Gastrocnemius medialis (tissue), 4 donors: ENCODE measurements around the gene TRMT112. TPM values are rescaled to one million over a fixed set of nuclear protein-coding genes. Genes with fewer than 3 reads are reported as not detected.

ENCODE experiments used
- ATAC-seq, 2 donors: fragments of 150-250 bp; one replicate each; pipeline ENCODE4 v1.9.1; 2016
- DNase-seq, 2 donors: peaks; one replicate each; pipeline ENCODE4 v3.0.0-alpha.2; 2019
- H3K27ac ChIP-seq, 4 donors: fragments of 200-600 bp; sonication (generic); 1 replicate in 1 of 4; 2 replicates in 3 of 4; pipeline ENCODE4 v1.5.1; 2016 to 2018; ENCODE audit warnings: mild to moderate bottlenecking in 2 of 4, moderate library complexity in 1 of 4
- H3K27me3 ChIP-seq, 3 donors: fragments of 200-600 bp; sonication (generic) in 2 of 3; 1 replicate in 1 of 3; 2 replicates in 2 of 3; pipeline versions ENCODE4 v1.5.1 to v1.6.0; 2016 to 2019; ENCODE audit warnings: mild to moderate bottlenecking in 1 of 3, moderate library complexity in 1 of 3
- H3K36me3 ChIP-seq, 2 donors: fragments of 200-600 bp; sonication (generic) in 1 of 2; one replicate each; pipeline ENCODE4 v1.5.1; 2017 to 2018
- H3K4me1 ChIP-seq, 2 donors: fragments of 200-600 bp; sonication (generic) in 1 of 2; one replicate each; pipeline ENCODE4 v1.5.1; 2016 to 2017; ENCODE audit warnings: mild to moderate bottlenecking in 2 of 2
- H3K4me3 ChIP-seq, 4 donors: fragments of 200-600 bp; sonication (generic) in 3 of 4; 1 replicate in 1 of 4; 2 replicates in 3 of 4; pipeline ENCODE4 v1.5.1; 2016 to 2019; ENCODE audit warnings: mild to moderate bottlenecking in 2 of 4
- H3K9me3 ChIP-seq, 3 donors: fragments of 200-600 bp; sonication (generic) in 2 of 3; 1 replicate in 1 of 3; 2 replicates in 2 of 3; pipeline ENCODE4 v1.5.1; 2016 to 2019
- CTCF ChIP-seq, 5 experiments: fragments of 450-650 bp in 3 of 5; fragments of 200-600 bp in 2 of 5; sonication (generic) in 2 of 5; IDR thresholded peaks in 4 of 5; conservative IDR thresholded peaks in 1 of 5; 1 replicate in 4 of 5; 2 replicates in 1 of 5; pipeline ENCODE4 v1.5.1; 2016 to 2019; ENCODE audit warnings: antibody characterized with exemption in 5 of 5, mild to moderate bottlenecking in 3 of 5, moderate library complexity in 3 of 5
- POLR2A ChIP-seq, 2 donors: fragments of 450-650 bp; IDR thresholded peaks; one replicate each; pipeline ENCODE4 v1.6.1; 2017; ENCODE audit warnings: antibody characterized with exemption in 2 of 2, mild to moderate bottlenecking in 2 of 2, moderate library complexity in 2 of 2
- in situ Hi-C, 4 donors: fragments of 200-750 bp; cut with MboI; loops; one replicate each; pipeline versions ENCODE4 v1.15.0 to v1.8.0; 2017; ENCODE audit warnings: low sequenced_read_pairs in 4 of 4
- intact Hi-C: fragments of 100-400 bp; cut with DNase I; formaldehyde crosslinking; loops from one replicate; pipeline ENCODE4 v1.15.1; 2023; ENCODE audit warnings: low total_unique reads
- total RNA-seq, 4 donors: library from RNA; depleted of rRNA; stranded (reverse); fragments of >200 nt; gene quantifications; one replicate each; pipeline versions ENCODE4 v1.1.0 to v1.2.3, GENCODE V29; 2016

The TRMT112 gene
- total RNA-seq, 4 donors from 2014 or later, result 133 to 226 (median 194) TPM

GRCh38 chr11:64298966-64299846, 18.2 kb downstream of the TRMT112 start:
- peak; percentile 52 to 59 for ATAC-seq

GRCh38 chr11:64297699-64298358, 19.5 kb downstream of the TRMT112 start:
- DNase-seq, result no peak
- in situ Hi-C loops, result loop anchor here in 2 of 4 donors (5.0 kb wide), 1 partner anchor 96 kb away; no protein-coding TSS in a partner anchor
- intact Hi-C loops, result no loop called here

More at GRCh38 chr11:64298966-64299846, 18.2 kb downstream of the TRMT112 start:
- H3K27ac ChIP-seq, result no peak overlapping the region
- H3K9me3 ChIP-seq, result no peaks in the 10 kb centered on the region
- peaks cover 6 to 16% of the 10 kb centered on the region in 2 donors for H3K4me1 ChIP-seq
- DNase-seq, result peak; percentile 36 to 64
- TF ChIP-seq POLR2A (IDR thresholded peaks at IDR 0.05) (no peak), CTCF (IDR thresholded peaks at IDR 0.05 in 4 of 5, conservative IDR thresholded peaks at IDR 0.05 in 1 of 5) (no peak)
- H3K4me3 ChIP-seq, result peak overlapping the region; percentile 46 to 76 (median 58)
- H3K36me3 ChIP-seq, result no peaks in the 10 kb centered on the region
- intact Hi-C loops (loop anchor here (1.0 kb wide), 2 partner anchors 14 to 95 kb away; partner anchors contain the start of gene GPR137), in situ Hi-C loops (loop anchor here in 2 of 4 donors (5.0 kb wide), 1 partner anchor 97 kb away; no protein-coding TSS in a partner anchor)
- H3K27me3 ChIP-seq, result peaks cover 65 to 72% (median 68%) of the 10 kb centered on the region in 3 donors

GRCh38 chr11:64296830-64297698, 20.3 kb downstream of the TRMT112 start:
- Histone ChIP-seq H3K27me3 (peaks cover 82 to 89% (median 89%) of the 10 kb centered on the region in 3 donors), H3K36me3 (no peaks in the 10 kb centered on the region), H3K4me3 (no peak overlapping the region), H3K27ac (no peak overlapping the region), H3K9me3 (no peaks in the 10 kb centered on the region), H3K4me1 (peaks cover 6 to 21% of the 10 kb centered on the region in 2 donors)
- DNase-seq (no peak), ATAC-seq (no peak)
- intact Hi-C loops, result no loop called here
- in situ Hi-C loops, result loop anchor here in 2 of 4 donors (5.0 kb wide), 1 partner anchor 95 kb away; no protein-coding TSS in a partner anchor
- TF ChIP-seq CTCF (IDR thresholded peaks at IDR 0.05 in 4 of 5, conservative IDR thresholded peaks at IDR 0.05 in 1 of 5) (no peak), POLR2A (IDR thresholded peaks at IDR 0.05) (no peak)

More at GRCh38 chr11:64297699-64298358, 19.5 kb downstream of the TRMT112 start:
- no peak overlapping the region for H3K4me3 ChIP-seq
- peaks cover 6 to 15% of the 10 kb centered on the region in 2 donors for H3K4me1 ChIP-seq
- no peaks in the 10 kb centered on the region for H3K9me3 ChIP-seq
- TF ChIP-seq CTCF (IDR thresholded peaks at IDR 0.05 in 4 of 5, conservative IDR thresholded peaks at IDR 0.05 in 1 of 5), result no peak
- H3K36me3 ChIP-seq, result no peaks in the 10 kb centered on the region
- H3K27ac ChIP-seq, result no peak overlapping the region
- ATAC-seq, result no peak
- H3K27me3 ChIP-seq, result peaks cover 76 to 85% (median 82%) of the 10 kb centered on the region in 3 donors

GRCh38 chr11:64296236-64296635, 21.1 kb downstream of the TRMT112 start:
- DNase-seq, result no peak
- H3K36me3 ChIP-seq, result no peaks in the 10 kb centered on the region
- no peak for ATAC-seq
- in situ Hi-C loops, result loop anchor here in 2 of 4 donors (5.0 kb wide), 1 partner anchor 94 kb away; no protein-coding TSS in a partner anchor
- H3K4me3 ChIP-seq, result no peak overlapping the region
- intact Hi-C loops, result no loop called here
- H3K9me3 ChIP-seq, result no peaks in the 10 kb centered on the region
- TF ChIP-seq CTCF (IDR thresholded peaks at IDR 0.05 in 4 of 5, conservative IDR thresholded peaks at IDR 0.05 in 1 of 5), result no peak
- TF ChIP-seq POLR2A (IDR thresholded peaks at IDR 0.05), result no peak
- peaks cover 6 to 22% of the 10 kb centered on the region in 2 donors for H3K4me1 ChIP-seq
- H3K27ac ChIP-seq, result no peak overlapping the region
- peaks cover 82 to 88% (median 85%) of the 10 kb centered on the region in 3 donors for H3K27me3 ChIP-seq
